HEK293T (cell line): ENCODE data around the gene NUBPL.

Experiments used
- ARNT ChIP-seq: fragments of 450-650 bp; IDR thresholded peaks from 2 replicates; pipeline ENCODE4 v1.6.1; 2017; ENCODE audit warnings: mild to moderate bottlenecking
- BHLHE40 ChIP-seq: fragments of 450-650 bp; IDR thresholded peaks from 2 replicates; pipeline ENCODE4 v1.6.1; 2016; ENCODE audit warnings: mild to moderate bottlenecking, moderate library complexity, borderline replicate concordance
- CTBP1 ChIP-seq: fragments of 450-650 bp; IDR thresholded peaks from 2 replicates; pipeline ENCODE4 v1.6.1; 2016; ENCODE audit warnings: borderline replicate concordance
- ELF4 ChIP-seq: fragments of 450-650 bp; IDR thresholded peaks from 2 replicates; pipeline ENCODE4 v1.6.1; 2017; ENCODE audit warnings: antibody characterized with exemption
- FOXA1 ChIP-seq: fragments of 450-650 bp; IDR thresholded peaks from 2 replicates; pipeline ENCODE4 v1.6.1; 2016; ENCODE audit warnings: mild to moderate bottlenecking
- FOXK2 ChIP-seq: fragments of 450-650 bp; IDR thresholded peaks from 2 replicates; pipeline ENCODE4 v1.6.1; 2016; ENCODE audit warnings: mild to moderate bottlenecking
- FOXM1 ChIP-seq: fragments of 450-650 bp; IDR thresholded peaks from 2 replicates; pipeline ENCODE4 v1.6.1; 2017; ENCODE audit warnings: mild to moderate bottlenecking, borderline replicate concordance
- L3MBTL2 ChIP-seq: fragments of 450-650 bp; conservative IDR thresholded peaks from 2 replicates; pipeline ENCODE4 v1.6.1; 2016; ENCODE audit warnings: mild to moderate bottlenecking
- LEF1 ChIP-seq: fragments of 450-650 bp; IDR thresholded peaks from 2 replicates; pipeline ENCODE4 v1.6.1; 2017; ENCODE audit warnings: mild to moderate bottlenecking, borderline replicate concordance
- NFRKB ChIP-seq: fragments of 450-650 bp; IDR thresholded peaks from 2 replicates; pipeline ENCODE4 v1.6.1; 2016; ENCODE audit warnings: mild to moderate bottlenecking, moderate library complexity
- SP1 ChIP-seq: fragments of 450-650 bp; IDR thresholded peaks from 2 replicates; pipeline ENCODE4 v1.6.1; 2017
- SUZ12 ChIP-seq: fragments of 450-650 bp; IDR thresholded peaks from 2 replicates; pipeline ENCODE4 v1.6.1; 2016; ENCODE audit warnings: mild to moderate bottlenecking
- TARDBP ChIP-seq: fragments of 450-650 bp; IDR thresholded peaks from 2 replicates; pipeline ENCODE4 v1.6.1; 2016
- ZNF384 ChIP-seq: fragments of 450-650 bp; IDR thresholded peaks from 2 replicates; pipeline ENCODE4 v1.6.1; 2016

- TF ChIP-seq ARNT (no peak), FOXM1 (no peak), FOXA1 (no peak), ZNF384 (no peak), ELF4 (no peak), SP1 (no peak), NFRKB (no peak), L3MBTL2 (no peak), CTBP1 (no peak), FOXK2 (no peak), TARDBP (no peak), LEF1 (no peak), SUZ12 (no peak), BHLHE40 (no peak)
Measured at GRCh38 chr14:31770271-31770670, 209.1 kb downstream of the NUBPL start.
